HG03439 (cell line): ENCODE measurements around the gene PTBP1.

Experiments
- ATAC-seq: cut with Tn5 transposase; IDR thresholded peaks from one replicate; pipeline ENCODE4 v1.9.1; 2021; ENCODE audit warnings: mild to moderate bottlenecking, moderate library complexity; ENCODE audit not compliant: unreplicated experiment

Gene PTBP1

DNA sequence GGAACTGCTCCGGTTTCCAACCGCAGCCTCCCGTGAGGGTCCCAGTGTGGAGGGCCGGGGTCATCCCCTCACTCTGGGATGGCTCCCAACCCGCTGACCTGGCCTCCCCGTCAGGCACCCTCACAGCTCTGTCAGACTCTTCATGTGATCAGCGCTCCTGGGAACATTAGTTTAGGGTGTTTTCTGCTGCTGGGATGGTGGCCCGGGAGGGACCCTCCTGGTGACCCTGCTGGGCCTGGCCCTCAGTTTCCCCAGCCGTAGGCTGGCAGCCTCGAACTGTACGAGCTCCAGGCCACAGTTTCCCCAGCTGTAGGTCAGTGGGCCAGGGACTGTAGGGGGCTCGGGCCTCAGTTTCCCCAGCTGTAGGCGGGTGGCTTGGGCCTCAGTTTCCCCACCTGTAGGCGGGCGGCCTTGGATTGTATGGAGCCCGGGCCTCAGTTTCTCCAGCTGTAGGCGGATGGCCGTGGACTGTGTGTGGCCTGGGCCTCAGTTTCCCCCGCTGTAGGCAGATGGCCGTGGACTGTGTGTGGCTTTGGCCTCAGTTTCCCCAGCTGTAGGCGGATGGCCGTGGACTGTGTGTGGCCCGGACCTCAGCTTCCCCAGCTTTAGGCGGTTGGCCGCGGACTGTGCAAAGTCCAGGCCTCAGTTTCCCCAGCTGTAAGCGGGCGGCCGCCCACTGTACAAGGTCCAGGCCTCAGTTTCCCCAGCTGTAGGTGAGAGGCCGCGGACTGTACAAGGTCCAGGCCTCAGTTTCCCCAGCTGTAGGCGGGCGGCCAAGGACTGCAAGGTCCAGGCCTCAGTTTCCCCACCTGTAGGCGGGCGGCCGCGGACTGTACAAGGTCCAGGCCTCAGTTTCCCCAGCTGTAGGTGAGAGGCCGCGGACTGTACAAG is 1.3 kb upstream of the PTBP1 start:
- no peak for ATAC-seq

DNA sequence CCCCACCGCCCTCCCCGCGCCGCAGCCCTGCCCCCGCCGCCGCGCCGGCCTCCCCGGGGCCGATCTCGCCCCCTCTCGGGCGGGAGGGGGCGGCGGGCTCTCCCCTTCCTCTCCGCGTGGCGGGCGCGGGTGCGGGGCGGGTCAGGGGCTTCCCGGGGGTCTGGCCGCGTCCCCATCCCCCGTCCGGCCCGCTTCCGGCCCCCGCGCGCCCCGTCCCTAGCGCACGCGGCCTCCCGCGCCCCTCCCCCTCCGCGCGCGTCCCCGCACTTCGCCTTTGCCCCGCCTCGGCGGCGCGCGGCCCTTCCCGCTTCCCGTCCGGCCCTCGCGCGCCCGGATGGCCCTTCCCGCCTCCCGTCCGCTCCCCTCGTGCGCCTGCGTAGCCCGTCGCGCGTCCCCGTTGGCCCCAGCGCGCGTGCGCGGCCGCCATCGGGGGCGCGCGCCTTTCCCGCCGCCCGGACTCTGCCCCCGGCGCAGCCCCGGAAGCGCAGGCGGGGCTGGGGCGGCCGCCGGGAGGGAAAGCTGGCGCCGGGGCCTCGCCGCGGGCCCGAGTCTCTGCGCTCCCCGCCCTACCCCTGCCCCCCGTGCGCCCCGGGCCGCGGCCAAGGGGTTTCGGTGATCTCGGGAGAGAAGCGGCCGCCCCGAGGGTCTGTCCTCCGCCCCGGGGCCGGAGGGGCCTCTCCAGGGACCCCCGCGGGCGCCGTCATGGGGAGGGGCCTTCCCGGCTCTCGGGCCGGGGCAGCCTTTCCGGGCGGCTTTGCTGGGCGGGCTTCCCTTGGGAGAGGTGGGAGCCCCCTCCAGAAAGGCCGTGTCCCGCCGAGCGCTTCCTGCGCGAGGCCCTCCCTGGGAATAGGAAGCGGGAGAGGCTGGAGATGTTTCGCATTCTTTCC is 519 bp downstream of the PTBP1 start:
- ATAC-seq, result peak; percentile 34

DNA sequence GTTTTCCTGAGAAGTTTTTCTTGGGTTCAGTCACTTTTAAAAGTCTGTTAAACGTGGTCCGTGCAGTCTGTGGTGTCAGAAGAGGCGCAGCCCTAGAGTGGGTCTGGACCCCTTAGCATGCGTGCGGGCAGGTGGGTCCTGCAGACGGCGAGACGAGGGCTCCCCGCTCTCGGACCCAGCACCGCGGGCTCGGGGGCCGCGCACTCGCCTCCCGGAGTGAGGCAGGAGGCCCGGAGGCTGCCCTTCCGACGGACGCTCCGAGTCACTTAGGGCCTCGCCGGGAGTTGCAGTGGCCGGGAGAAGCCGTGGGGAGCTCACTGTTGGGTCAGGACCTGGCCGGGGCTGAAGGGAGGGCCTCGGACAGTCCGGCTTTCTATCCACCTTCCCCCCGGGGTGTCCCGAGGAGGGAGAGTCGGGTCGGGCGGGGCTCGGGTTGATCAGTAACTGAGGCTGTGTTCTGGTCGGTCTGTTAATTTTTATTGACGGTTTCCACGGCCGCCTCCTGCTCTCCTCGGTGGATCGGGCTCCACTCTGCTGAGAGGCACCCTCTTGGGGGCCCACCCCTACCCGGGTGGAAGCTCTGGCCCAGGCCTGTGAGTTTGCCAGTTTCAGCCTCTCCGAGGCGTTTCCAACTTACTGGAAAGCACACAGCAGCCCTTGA is 1.3 kb downstream of the PTBP1 start:
- ATAC-seq, result no peak

- no peak for ATAC-seq
Observed at GRCh38 chr19:799076-799881, 2.0 kb downstream of the PTBP1 start.

- no peak for ATAC-seq
Observed at GRCh38 chr19:800360-801029, 3.2 kb downstream of the PTBP1 start.

GRCh38 chr19:801030-801860 is 4.0 kb downstream of the PTBP1 start:
- no peak for ATAC-seq

GRCh38 chr19:801861-802497 is 4.7 kb downstream of the PTBP1 start:
- ATAC-seq, result no peak

DNA sequence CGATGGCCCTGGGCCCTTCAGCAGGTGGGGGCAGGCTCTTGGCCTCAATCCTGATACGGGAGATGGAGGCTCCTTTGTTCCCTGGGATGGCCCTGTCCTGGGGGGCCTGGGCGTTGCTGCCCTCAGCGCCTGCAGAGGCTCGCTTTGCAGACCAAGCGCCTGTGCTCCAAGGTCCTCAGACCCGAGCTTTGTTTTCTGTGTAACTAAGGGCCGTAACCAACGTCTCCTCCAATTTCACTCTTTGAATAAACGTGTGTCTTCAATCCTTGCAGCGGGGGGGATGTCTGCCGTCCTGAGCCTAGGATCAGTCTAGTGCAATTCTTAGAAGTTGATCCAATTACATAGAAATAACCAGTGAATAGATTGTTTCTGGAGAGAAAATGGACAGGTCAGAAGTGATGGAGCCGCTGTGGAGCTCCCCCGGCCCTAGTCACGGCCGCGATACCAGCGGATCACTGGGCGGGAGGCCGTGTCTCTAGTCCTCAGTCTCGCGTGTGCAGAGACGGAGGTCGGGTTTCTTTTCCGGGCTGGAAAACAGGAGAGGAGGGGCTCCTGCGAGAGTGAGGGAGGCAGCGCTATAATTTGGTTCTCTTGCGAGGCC is 5.3 kb downstream of the PTBP1 start:
- no peak for ATAC-seq

GRCh38 chr19:803099-803561 is 5.9 kb downstream of the PTBP1 start:
- ATAC-seq, result no peak

DNA sequence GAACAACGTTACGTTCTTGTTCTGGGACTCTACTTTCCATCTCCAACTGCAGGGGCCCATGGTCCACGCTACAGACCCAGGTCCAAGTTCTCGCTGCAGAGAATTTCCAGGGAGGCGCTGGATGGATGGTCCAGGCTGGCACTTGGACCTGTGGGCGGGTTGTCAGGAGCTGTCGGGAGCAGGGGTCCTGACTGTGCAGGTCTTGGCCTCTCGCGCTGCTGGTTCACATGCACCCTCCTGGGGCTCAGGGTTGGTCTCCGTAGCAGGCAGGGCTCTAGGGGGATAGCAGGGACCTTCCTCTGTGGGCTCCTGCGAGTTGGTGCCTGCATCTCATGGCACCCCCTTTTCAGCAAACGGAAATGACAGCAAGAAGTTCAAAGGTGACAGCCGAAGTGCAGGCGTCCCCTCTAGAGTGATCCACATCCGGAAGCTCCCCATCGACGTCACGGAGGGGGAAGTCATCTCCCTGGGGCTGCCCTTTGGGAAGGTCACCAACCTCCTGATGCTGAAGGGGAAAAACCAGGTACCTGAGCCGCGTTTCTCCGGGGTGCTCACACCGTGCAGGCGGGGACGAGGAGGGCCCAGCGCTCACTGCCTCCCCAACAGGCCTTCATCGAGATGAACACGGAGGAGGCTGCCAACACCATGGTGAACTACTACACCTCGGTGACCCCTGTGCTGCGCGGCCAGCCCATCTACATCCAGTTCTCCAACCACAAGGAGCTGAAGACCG is 6.6 kb downstream of the PTBP1 start:
- no peak for ATAC-seq

- no peak for ATAC-seq
Observed at GRCh38 chr19:804419-805165, 7.3 kb downstream of the PTBP1 start.

DNA sequence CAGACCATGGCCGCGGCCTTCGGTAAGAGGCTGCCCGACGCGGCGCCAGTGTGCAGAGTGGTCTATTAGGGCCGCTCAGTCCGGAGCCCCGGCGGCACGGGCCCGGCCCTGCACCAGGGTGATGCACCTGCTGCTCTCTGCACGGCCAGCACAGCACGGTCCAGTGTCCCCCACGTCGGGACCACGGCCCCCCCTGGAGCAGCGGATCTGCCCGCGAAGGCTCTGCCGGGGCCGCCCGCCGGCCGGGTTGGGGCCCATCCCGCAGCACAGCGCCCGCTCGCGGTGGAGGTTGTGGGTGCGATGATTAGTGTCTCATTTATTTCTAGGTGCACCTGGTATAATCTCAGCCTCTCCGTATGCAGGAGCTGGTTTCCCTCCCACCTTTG is 7.9 kb downstream of the PTBP1 start:
- no peak for ATAC-seq

- ATAC-seq, result no peak
Observed at GRCh38 chr19:805600-806550, 8.6 kb downstream of the PTBP1 start.

DNA sequence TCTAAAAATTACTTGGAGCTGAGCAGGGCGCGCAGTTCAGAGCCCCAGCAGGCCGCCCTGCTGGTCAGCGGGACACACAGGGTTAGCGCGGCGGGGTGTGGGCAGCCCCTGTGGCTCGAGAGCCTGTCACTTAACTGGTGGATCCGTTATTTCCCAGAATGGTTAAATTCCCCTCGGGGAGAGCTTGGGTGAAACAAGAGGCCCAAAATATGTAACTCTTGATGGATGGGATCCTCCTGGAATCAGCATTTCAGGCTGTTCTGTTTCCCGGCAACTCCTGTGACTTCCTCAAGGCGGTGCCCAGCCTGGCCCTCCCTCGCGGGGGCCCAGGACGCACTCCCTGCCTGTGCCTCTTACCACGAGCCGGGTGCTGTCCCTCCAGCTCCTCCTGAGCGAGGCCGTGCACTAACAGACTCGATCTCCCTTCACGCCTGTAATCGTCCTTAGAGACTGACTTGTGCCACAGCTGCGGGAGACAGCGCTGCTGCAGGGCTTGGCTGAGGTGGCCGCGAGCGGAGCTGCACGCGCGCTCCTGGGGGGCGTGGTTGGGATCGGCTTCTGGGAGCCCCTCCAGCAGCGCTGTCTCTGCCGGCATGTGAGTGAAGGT is 9.7 kb downstream of the PTBP1 start:
- no peak for ATAC-seq
